A673 (cell line): ENCODE results near the gene CER1. TPM values are rescaled to one million over a fixed set of nuclear protein-coding genes. Genes with fewer than 3 reads are reported as not detected.
A peak's percentile ranks its signal among the peaks of the same experiment; 100 is the strongest.
"Not testable (repeated sequence)": the region's sequence is repeated elsewhere in the genome, so short reads cannot be mapped to it uniquely, and the experiment has no call there.

Experiments used
- BruUV-seq: library from RNA; stranded (reverse); fragments of 400-500 nt; replicated peaks from 2 replicates; lab custom pipeline; 2021; lab: Mats Ljungman, UMichigan
- CTCF ChIA-PET: fragments of 300-600 bp; sonication (Branson Sonifier 250); formaldehyde crosslinking; loops from one replicate; lab custom pipeline; 2022; ENCODE audit warnings: antibody characterized with exemption; lab: Charles Lee
- POLR2A ChIA-PET: fragments of 300-600 bp; sonication (Branson Sonifier 250); formaldehyde crosslinking; loops from one replicate; lab custom pipeline; 2022; ENCODE audit warnings: antibody characterized with exemption; ENCODE audit not compliant: low non-redundant PET; lab: Charles Lee
- DNase-seq: peaks from one replicate; pipeline ENCODE4 v3.0.0-alpha.2; 2015; ENCODE audit warnings: low spot score
- H3K27ac ChIP-seq: fragments of 200-600 bp; sonication (generic); 2 replicates; pipeline ENCODE4 v1.5.1; 2016; ENCODE audit warnings: mixed run types, low read depth, mild to moderate bottlenecking, mixed read lengths, antibody characterized with exemption, low read length; ENCODE audit not compliant: poor library complexity, severe bottlenecking
- H3K27me3 ChIP-seq: fragments of 200-600 bp; sonication (generic); replicated peaks from 2 replicates; pipeline ENCODE4 v1.6.1; 2017; ENCODE audit warnings: mixed run types, low read depth, mild to moderate bottlenecking, mixed read lengths, antibody characterized with exemption, low read length; ENCODE audit not compliant: insufficient read depth, poor library complexity
- H3K36me3 ChIP-seq: fragments of 200-600 bp; sonication (generic); 2 replicates; pipeline ENCODE4 v1.6.1; 2016; ENCODE audit warnings: mixed run types, mild to moderate bottlenecking, mixed read lengths, antibody characterized with exemption, low read length; ENCODE audit not compliant: insufficient read depth, poor library complexity, severe bottlenecking
- H3K4me1 ChIP-seq: fragments of 200-600 bp; sonication (generic); 2 replicates; pipeline ENCODE4 v1.6.1; 2017; ENCODE audit warnings: mixed run types, mild to moderate bottlenecking, mixed read lengths, antibody characterized with exemption, low read length; ENCODE audit not compliant: insufficient read depth, poor library complexity, severe bottlenecking
- H3K4me3 ChIP-seq: fragments of 200-600 bp; sonication (generic); 2 replicates; pipeline ENCODE4 v1.5.1; 2016; ENCODE audit warnings: low read depth, mixed run types, mild to moderate bottlenecking, mixed read lengths, low read length; ENCODE audit not compliant: poor library complexity, severe bottlenecking
- H3K9me3 ChIP-seq: fragments of 200-600 bp; sonication (generic); 2 replicates; pipeline ENCODE4 v1.6.1; 2016; ENCODE audit warnings: mixed run types, low read depth, mild to moderate bottlenecking, mixed read lengths, antibody characterized with exemption, low read length; ENCODE audit not compliant: poor library complexity, severe bottlenecking
- EZH2 ChIP-seq: fragments of 200-600 bp; sonication (generic); IDR thresholded peaks from 2 replicates; pipeline ENCODE4 v1.6.1; 2017; ENCODE audit warnings: borderline replicate concordance, low read depth, mild to moderate bottlenecking, mixed read lengths, antibody characterized with exemption, low read length; ENCODE audit not compliant: poor library complexity, severe bottlenecking
- intact Hi-C: fragments of 100-400 bp; cut with micrococcal nuclease; formaldehyde crosslinking; loops from one replicate; pipeline ENCODE4 v1.10.0; 2022; ENCODE audit not compliant: unreplicated experiment
- total RNA-seq: library from RNA; stranded (reverse); gene quantifications from 2 replicates; pipeline ENCODE4 v1.2.3, GENCODE V29; 2021
- TF ChIP-seq, protein P1 (sequence below): fragments of 300-800, 200-600 bp; sonication (generic); conservative IDR thresholded peaks from 2 replicates; pipeline ENCODE4 v1.5.1; 2017; ENCODE audit warnings: low read depth, mild to moderate bottlenecking, antibody characterized with exemption, low read length, moderate library complexity, mixed read lengths

Gene CER1
- total RNA-seq, 1 experiment from 2014 or later: 28.8 TPM

DNA sequence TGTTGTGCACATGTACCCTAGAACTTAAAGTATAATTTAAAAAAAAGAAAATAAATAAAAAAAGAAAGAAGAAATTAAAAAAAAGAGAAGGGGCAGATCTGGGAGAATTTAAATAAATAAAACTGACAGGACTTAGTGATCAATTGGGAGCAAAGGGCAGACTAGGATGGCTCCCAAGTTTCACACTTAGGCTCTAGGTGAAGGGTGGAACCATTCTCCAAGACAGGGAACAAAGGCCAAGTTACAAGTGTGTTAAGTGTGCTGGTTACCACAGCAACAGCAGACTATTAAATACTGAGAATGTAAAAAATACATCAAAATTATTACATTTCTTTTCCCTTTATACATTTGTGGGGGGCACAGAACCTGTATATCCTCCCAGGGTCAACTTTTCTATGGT lies 36.4 kb downstream of the CER1 start:
- Histone ChIP-seq H3K9me3 (no peaks in the 10 kb centered on the region), H3K4me1 (peaks cover 22% of the 10 kb centered on the region), H3K27ac (no peak overlapping the region), H3K4me3 (no peak overlapping the region), H3K27me3 (no peaks in the 10 kb centered on the region), H3K36me3 (peaks cover 32% of the 10 kb centered on the region)
- no TSS peak for BruUV-seq
- ChIA-PET CTCF (no interaction called here), POLR2A (no interaction called here)
- intact Hi-C loops: no loop called here
- no peak for TF ChIP-seq EZH2
- TF ChIP-seq, protein P1, sequence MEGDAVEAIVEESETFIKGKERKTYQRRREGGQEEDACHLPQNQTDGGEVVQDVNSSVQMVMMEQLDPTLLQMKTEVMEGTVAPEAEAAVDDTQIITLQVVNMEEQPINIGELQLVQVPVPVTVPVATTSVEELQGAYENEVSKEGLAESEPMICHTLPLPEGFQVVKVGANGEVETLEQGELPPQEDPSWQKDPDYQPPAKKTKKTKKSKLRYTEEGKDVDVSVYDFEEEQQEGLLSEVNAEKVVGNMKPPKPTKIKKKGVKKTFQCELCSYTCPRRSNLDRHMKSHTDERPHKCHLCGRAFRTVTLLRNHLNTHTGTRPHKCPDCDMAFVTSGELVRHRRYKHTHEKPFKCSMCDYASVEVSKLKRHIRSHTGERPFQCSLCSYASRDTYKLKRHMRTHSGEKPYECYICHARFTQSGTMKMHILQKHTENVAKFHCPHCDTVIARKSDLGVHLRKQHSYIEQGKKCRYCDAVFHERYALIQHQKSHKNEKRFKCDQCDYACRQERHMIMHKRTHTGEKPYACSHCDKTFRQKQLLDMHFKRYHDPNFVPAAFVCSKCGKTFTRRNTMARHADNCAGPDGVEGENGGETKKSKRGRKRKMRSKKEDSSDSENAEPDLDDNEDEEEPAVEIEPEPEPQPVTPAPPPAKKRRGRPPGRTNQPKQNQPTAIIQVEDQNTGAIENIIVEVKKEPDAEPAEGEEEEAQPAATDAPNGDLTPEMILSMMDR: no peak
- no peak for DNase-seq

DNA sequence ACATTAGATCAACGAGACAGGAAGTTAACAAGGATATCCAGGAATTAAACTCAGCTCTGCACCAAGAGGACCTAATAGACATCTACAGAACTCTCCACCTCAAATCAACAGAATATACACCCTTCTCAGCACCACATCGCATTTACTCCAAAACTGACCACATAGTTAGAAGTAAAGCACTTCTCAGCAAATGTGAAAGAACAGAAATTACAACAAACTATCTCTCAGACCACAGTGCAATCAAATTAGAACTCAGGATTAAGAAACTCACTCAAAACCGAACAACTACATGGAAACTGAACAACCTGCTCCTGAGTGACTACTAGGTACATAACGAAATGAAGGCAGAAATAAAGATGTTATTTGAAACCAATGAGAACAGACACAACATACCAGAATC lies 39.9 kb downstream of the CER1 start:
- peaks cover 36% of the 10 kb centered on the region for H3K4me1 ChIP-seq
- H3K9me3 ChIP-seq, POLR2A ChIA-PET, H3K27me3 ChIP-seq, BruUV-seq, H3K27ac ChIP-seq, DNase-seq, intact Hi-C loops, CTCF ChIA-PET, H3K4me3 ChIP-seq: not testable (repeated sequence)
- peaks cover 14% of the 10 kb centered on the region for H3K36me3 ChIP-seq

DNA sequence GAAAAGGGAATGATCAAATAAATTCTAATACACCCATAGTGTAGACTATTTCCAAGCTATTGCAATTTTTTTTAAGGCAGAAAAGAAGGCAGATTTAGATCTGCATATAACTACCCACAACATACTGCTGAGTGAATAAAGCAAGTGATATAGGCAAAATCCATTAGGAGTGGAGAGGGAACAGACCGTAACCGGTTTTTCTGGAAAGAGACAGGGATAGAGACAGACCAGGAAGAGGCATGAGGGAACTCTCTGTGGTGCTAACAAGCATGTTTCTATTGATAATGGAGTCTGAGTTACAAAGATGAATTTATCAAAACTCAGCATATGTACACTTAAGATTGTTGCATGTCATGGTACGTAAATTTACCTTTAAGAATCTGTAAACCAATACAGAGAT lies 43.8 kb downstream of the CER1 start:
- Histone ChIP-seq H3K4me3 (no peak overlapping the region), H3K36me3 (peaks cover 3% of the 10 kb centered on the region), H3K27me3 (no peaks in the 10 kb centered on the region), H3K27ac (peak overlapping the region; percentile 75), H3K4me1 (peaks cover 46% of the 10 kb centered on the region), H3K9me3 (no peaks in the 10 kb centered on the region)
- no TSS peak for BruUV-seq
- POLR2A ChIA-PET: no interaction called here
- intact Hi-C loops: no loop called here
- CTCF ChIA-PET: no interaction called here
- DNase-seq: no peak
- no peak for TF ChIP-seq EZH2
- TF ChIP-seq, protein P1: no peak

DNA sequence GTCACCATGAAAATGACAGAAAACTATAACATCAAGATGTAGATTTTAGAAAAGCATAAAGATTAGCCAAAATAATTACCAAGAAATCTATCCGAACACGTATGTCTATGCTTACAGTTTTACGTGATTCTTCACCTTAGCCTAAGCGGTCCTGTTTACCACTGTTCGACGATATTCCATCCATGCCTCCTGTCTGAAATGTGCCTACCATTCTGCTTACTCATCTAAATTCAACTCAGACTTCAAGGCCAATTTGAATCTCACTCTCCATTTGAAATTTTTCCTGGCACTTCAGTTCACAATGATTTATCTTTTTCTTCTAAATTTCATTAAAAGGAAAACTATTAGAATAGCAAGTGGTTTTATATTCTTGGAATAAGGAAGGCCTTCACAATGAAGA lies 44.7 kb downstream of the CER1 start:
- ChIA-PET CTCF (no interaction called here), POLR2A (no interaction called here)
- intact Hi-C loops: no loop called here
- no TSS peak for BruUV-seq
- Histone ChIP-seq H3K27me3 (no peaks in the 10 kb centered on the region), H3K4me3 (no peak overlapping the region), H3K4me1 (peaks cover 46% of the 10 kb centered on the region), H3K27ac (peak overlapping the region; percentile 75), H3K9me3 (no peaks in the 10 kb centered on the region), H3K36me3 (peaks cover 6% of the 10 kb centered on the region)
- TF ChIP-seq, protein P1: no peak
- no peak for TF ChIP-seq EZH2
- no peak for DNase-seq
